ENCODE measurements around the gene MTRR. TPM values are rescaled to one million over a fixed set of nuclear protein-coding genes. Genes with fewer than 3 reads are reported as not detected.

The MTRR gene
- total and polyA plus RNA-seq, 9 of the 15 experiments (the other 6 are each of a cell fraction or from before 2014, with no cell fraction given), result 39.3 to 84.6 (median 66.2) TPM

- Histone ChIP-seq H3K4me1 (replicated peaks in 1 of 2; ENCODE audit: control insufficient read depth in 2 of 2, insufficient read depth in 2 of 2, low read length in 2 of 2) (peaks cover under 1 to 4% of the 10 kb centered on the region in 2 experiments; a peak in 3 of 5 replicates), H3K9ac (ENCODE audit: insufficient read depth in 1 of 2, low read depth in 2 of 2, low read length in 2 of 2) (no peak overlapping the region), H3K4me3 (no peak overlapping the region), H3K79me2 (ENCODE audit: control insufficient read depth, insufficient read depth, low read length) (no peaks in the 10 kb centered on the region), H3K4me2 (ENCODE audit: insufficient read depth, low read length) (no peak overlapping the region), H4K20me1 (replicated peaks; ENCODE audit: control insufficient read depth, insufficient read depth, low read length) (no peaks in the 10 kb centered on the region), H3K9me3 (replicated peaks; ENCODE audit: control insufficient read depth, insufficient read depth, low read depth, low read length) (no peaks in the 10 kb centered on the region), H3K27ac (ENCODE audit: extremely low read depth, low read depth, low read length) (no peak overlapping the region), H3K9me1 (ENCODE audit: control insufficient read depth, insufficient read depth, low read length) (no peaks in the 10 kb centered on the region), H3K36me3 (ENCODE audit: control insufficient read depth, insufficient read depth, low read length) (no peaks in the 10 kb centered on the region), H3K27me3 (ENCODE audit: control insufficient read depth in 2 of 2, insufficient read depth in 2 of 2, low read length in 2 of 2) (peaks cover 0 to 9% of the 10 kb centered on the region in 2 experiments; a peak in 2 of 5 replicates), H2AFZ (ENCODE audit: low read depth, low read length) (no peak overlapping the region)
- no peak for ATAC-seq
- CTCF ChIA-PET (ENCODE audit: low intra/inter-chr PET ratio), result no interaction called here
- WGBS (ENCODE audit: insufficient coverage, low coverage, missing lambda C conversion rate), result 0% methylated on average over 1 of the region's 1 CpG
- no TSS peak for BruUV-seq (replicated peaks)
- DNase-seq (ENCODE audit: extremely low read depth in 1 of 4, low spot score in 3 of 4), result no peak
- TF ChIP-seq, protein P1, sequence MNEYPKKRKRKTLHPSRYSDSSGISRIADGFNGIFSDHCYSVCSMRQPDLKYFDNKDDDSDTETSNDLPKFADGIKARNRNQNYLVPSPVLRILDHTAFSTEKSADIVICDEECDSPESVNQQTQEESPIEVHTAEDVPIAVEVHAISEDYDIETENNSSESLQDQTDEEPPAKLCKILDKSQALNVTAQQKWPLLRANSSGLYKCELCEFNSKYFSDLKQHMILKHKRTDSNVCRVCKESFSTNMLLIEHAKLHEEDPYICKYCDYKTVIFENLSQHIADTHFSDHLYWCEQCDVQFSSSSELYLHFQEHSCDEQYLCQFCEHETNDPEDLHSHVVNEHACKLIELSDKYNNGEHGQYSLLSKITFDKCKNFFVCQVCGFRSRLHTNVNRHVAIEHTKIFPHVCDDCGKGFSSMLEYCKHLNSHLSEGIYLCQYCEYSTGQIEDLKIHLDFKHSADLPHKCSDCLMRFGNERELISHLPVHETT (CRISPR knock-in tag; conservative IDR thresholded peaks at IDR 0.05 in 1 of 2, IDR thresholded peaks at IDR 0.05 in 1 of 2), result no peak
- no peak for FAIRE-seq
- POLR2A ChIA-PET, result interaction anchor here (0.6 kb wide), 1 partner anchor 91 kb away, joined by 3 read pairs; no protein-coding TSS in a partner anchor
- intact Hi-C loops (cut with micrococcal nuclease) (no loop called here), in situ Hi-C loops (cut with MboI) (no loop called here)
Observed at GRCh38 chr5:7852542-7852941, 16.4 kb upstream of the MTRR start.

- no peak for DNase-seq (ENCODE audit: extremely low read depth in 1 of 4, low spot score in 3 of 4)
- ChIA-PET CTCF (ENCODE audit: low intra/inter-chr PET ratio) (no interaction called here), POLR2A (no interaction called here)
- Histone ChIP-seq H3K4me2 (ENCODE audit: insufficient read depth, low read length) (no peak overlapping the region), H3K27me3 (ENCODE audit: control insufficient read depth in 2 of 2, insufficient read depth in 2 of 2, low read length in 2 of 2) (peaks cover 0 to 9% of the 10 kb centered on the region in 2 experiments; a peak in 2 of 5 replicates), H3K9me1 (ENCODE audit: control insufficient read depth, insufficient read depth, low read length) (no peaks in the 10 kb centered on the region), H3K4me3 (no peak overlapping the region), H3K27ac (ENCODE audit: extremely low read depth, low read depth, low read length) (no peak overlapping the region), H3K4me1 (replicated peaks in 1 of 2; ENCODE audit: control insufficient read depth in 2 of 2, insufficient read depth in 2 of 2, low read length in 2 of 2) (peaks cover 4 to 5% of the 10 kb centered on the region in 2 experiments), H3K9me3 (replicated peaks; ENCODE audit: control insufficient read depth, insufficient read depth, low read depth, low read length) (no peaks in the 10 kb centered on the region), H3K79me2 (ENCODE audit: control insufficient read depth, insufficient read depth, low read length) (no peaks in the 10 kb centered on the region), H3K36me3 (ENCODE audit: control insufficient read depth, insufficient read depth, low read length) (no peaks in the 10 kb centered on the region), H3K9ac (ENCODE audit: insufficient read depth in 1 of 2, low read depth in 2 of 2, low read length in 2 of 2) (no peak overlapping the region), H2AFZ (ENCODE audit: low read depth, low read length) (no peak overlapping the region), H4K20me1 (replicated peaks; ENCODE audit: control insufficient read depth, insufficient read depth, low read length) (no peaks in the 10 kb centered on the region)
- FAIRE-seq, result no peak
- in situ Hi-C loops (cut with MboI), result no loop called here
- ATAC-seq, result no peak
- 7% methylated on average over 2 of the region's 2 CpGs for WGBS (ENCODE audit: insufficient coverage, low coverage, missing lambda C conversion rate)
- intact Hi-C loops (cut with micrococcal nuclease), result no loop called here
- no TSS peak for BruUV-seq (replicated peaks)
- TF ChIP-seq ZNF766 (CRISPR knock-in tag; conservative IDR thresholded peaks at IDR 0.05) (no peak), HIVEP1 (CRISPR knock-in tag; IDR thresholded peaks at IDR 0.05) (no peak), PYGO2 (tag; IDR thresholded peaks at IDR 0.05) (no peak), XRCC4 (IDR thresholded peaks at IDR 0.05; ENCODE audit: extremely low read depth, insufficient read depth, insufficient read length) (no peak), RNF2 (IDR thresholded peaks at IDR 0.05) (no peak), BRD9 (IDR thresholded peaks at IDR 0.05; ENCODE audit: low read depth, partially characterized antibody) (no peak), MAFF (IDR thresholded peaks at IDR 0.05; ENCODE audit: low read length) (no peak), MLLT1 (IDR thresholded peaks at IDR 0.05) (no peak), PHTF2 (CRISPR knock-in tag; IDR thresholded peaks at IDR 0.05) (no peak), ZBTB34 (CRISPR knock-in tag; IDR thresholded peaks at IDR 0.05) (no peak), PURB (CRISPR knock-in tag; IDR thresholded peaks at IDR 0.05; ENCODE audit: low read depth) (no peak), ZNF274 (IDR thresholded peaks at IDR 0.05; ENCODE audit: borderline replicate concordance, low read depth, low read length) (no peak)
Observed at GRCh38 chr5:7852988-7853387, 16.0 kb upstream of the MTRR start.

All from K562 (cell line).